T-cell (primary cell): Measurements from ENCODE around the gene VSIG4. TPM values are rescaled to one million over a fixed set of nuclear protein-coding genes. Genes with fewer than 3 reads are reported as not detected.
A peak's percentile ranks its signal among the peaks of the same experiment; 100 is the strongest.

Experiments
- ATAC-seq, 4 experiments: fragments of 200-7000 bp in 3 of 4; fragments of 150-1000 bp in 1 of 4; cut with Tn5 transposase; replicated peaks in 1 of 4; 1 replicate in 3 of 4; 2 replicates in 1 of 4; pipeline ENCODE4 v1.10.0; 2021; ENCODE audit warnings: moderate library complexity in 3 of 4, mild to moderate bottlenecking in 2 of 4, moderate number of reproducible peaks in 1 of 4
- CTCF ChIA-PET, 2 donors: fragments of 300-600 bp; sonication (Branson Sonifier 250); formaldehyde crosslinking; loops; one replicate each; lab custom pipeline; 2022; ENCODE audit warnings: antibody characterized with exemption in 2 of 2; lab: Charles Lee
- POLR2A ChIA-PET, 2 donors: fragments of 300-600 bp; sonication (Branson Sonifier 250); formaldehyde crosslinking; loops; one replicate each; lab custom pipeline; 2022; ENCODE audit warnings: antibody characterized with exemption in 2 of 2; lab: Charles Lee
- DNase-seq, 35 experiments: peaks; one replicate each; pipeline versions ENCODE4 v3.0.0 to v3.0.0-alpha.2; 2013 to 2023
- H3K27ac ChIP-seq: one replicate; pipeline ENCODE4 v1.5.1; 2013; ENCODE audit warnings: low read length
- H3K27me3 ChIP-seq, 2 experiments: replicated peaks in 1 of 2; 1 replicate in 1 of 2; 2 replicates in 1 of 2; pipeline versions ENCODE4 v1.6.1 to v1.7.0; 2013; ENCODE audit warnings: low read length in 1 of 2, mixed read lengths in 1 of 2; ENCODE audit not compliant: control insufficient read depth in 2 of 2, insufficient read depth in 2 of 2; ENCODE audit errors: extremely low read depth in 1 of 2
- H3K36me3 ChIP-seq, 2 donors: 1 replicate in 1 of 2; 2 replicates in 1 of 2; pipeline versions ENCODE4 v1.6.1 to v1.7.0; 2013; ENCODE audit warnings: low read length in 1 of 2; ENCODE audit not compliant: control insufficient read depth in 2 of 2, insufficient read depth in 1 of 2; ENCODE audit errors: extremely low read depth in 1 of 2
- H3K4me1 ChIP-seq, 2 experiments: 1 replicate in 1 of 2; 2 replicates in 1 of 2; pipeline versions ENCODE4 v1.6.1 to v1.7.0; 2013; ENCODE audit warnings: low read length in 2 of 2, mixed read lengths in 1 of 2; ENCODE audit not compliant: insufficient read depth in 2 of 2, control insufficient read depth in 1 of 2; ENCODE audit errors: extremely low read depth in 1 of 2
- H3K4me3 ChIP-seq, 2 donors: 1 replicate in 1 of 2; 2 replicates in 1 of 2; pipeline versions ENCODE4 v1.5.1 to v1.7.0; 2013; ENCODE audit warnings: mild to moderate bottlenecking in 2 of 2, low read length in 1 of 2, moderate library complexity in 1 of 2; ENCODE audit not compliant: control insufficient read depth in 1 of 2; ENCODE audit errors: extremely low read depth in 1 of 2
- H3K9me3 ChIP-seq: 2 replicates; pipeline ENCODE4 v1.7.0; 2013
- H3K27ac Mint-ChIP-seq, 2 donors: one replicate each; pipeline ENCODE4 v1.8.0; 2020 to 2021; ENCODE audit warnings: mild to moderate bottlenecking in 2 of 2, mixed read lengths in 2 of 2
- H3K27me3 Mint-ChIP-seq, 2 donors: one replicate each; pipeline ENCODE4 v1.8.0; 2021 to 2022; ENCODE audit warnings: mixed read lengths in 2 of 2
- H3K36me3 Mint-ChIP-seq: one replicate; pipeline ENCODE4 v1.8.0; 2021; ENCODE audit warnings: mixed read lengths
- H3K4me1 Mint-ChIP-seq, 3 donors: one replicate each; pipeline ENCODE4 v1.8.0; 2020 to 2022; ENCODE audit warnings: mixed read lengths in 3 of 3, mild to moderate bottlenecking in 1 of 3
- H3K4me3 Mint-ChIP-seq, 3 donors: one replicate each; pipeline ENCODE4 v1.8.0; 2020 to 2022; ENCODE audit warnings: mild to moderate bottlenecking in 3 of 3, mixed read lengths in 3 of 3, moderate library complexity in 3 of 3
- H3K9me3 Mint-ChIP-seq, 3 donors: one replicate each; pipeline ENCODE4 v1.8.0; 2020 to 2022; ENCODE audit warnings: mixed read lengths in 3 of 3
- WGBS: methylation state at CpG from one replicate; pipeline ENCODE4 v1.1.5; 2013; ENCODE audit warnings: missing lambda C conversion rate; ENCODE audit not compliant: insufficient coverage; 5-methylcytosine and 5-hydroxymethylcytosine counted together
- total RNA-seq, 35 experiments: library from RNA in 6 of 35; stranded (reverse) in 6 of 35; fragments of 120-200 nt in 1 of 35; gene quantifications; one replicate each; pipeline versions ENCODE4 v1.2.1 to v1.2.4 and lab custom pipeline; 2013 to 2026

VSIG4 gene
- total RNA-seq, 5 donors from 2014 or later (not counting 1 experiment from before 2014, with no cell fraction given): 0.18 to 0.54 (median 0.45) TPM; not detected in 1

- POLR2A ChIA-PET: no interaction called here
- Mint-ChIP-seq H3K9me3 (no peaks in the 10 kb centered on the region), H3K4me1 (peaks cover 3 to 30% (median 5%) of the 10 kb centered on the region in 3 donors), H3K27ac (no peak overlapping the region), H3K27me3 (peaks cover 0 to 6% of the 10 kb centered on the region in 2 donors), H3K36me3 (no peaks in the 10 kb centered on the region), H3K4me3 (no peak overlapping the region)
- no CpG with 5 or more reads among the region's 3 CpGs for WGBS
- CTCF ChIA-PET: no interaction called here
- no peak overlapping the region for H3K4me3 ChIP-seq
- peaks cover 0 to under 1% of the 10 kb centered on the region in 2 experiments for H3K4me1 ChIP-seq
- DNase-seq (no peak), ATAC-seq (no peak)
- no peaks in the 10 kb centered on the region for H3K9me3 ChIP-seq
- H3K27ac ChIP-seq: no peak overlapping the region
- no peaks in the 10 kb centered on the region for H3K36me3 ChIP-seq
- H3K27me3 ChIP-seq: no peaks in the 10 kb centered on the region
Measured at GRCh38 chrX:65994519-65995506, 45.1 kb downstream of the VSIG4 start.

- Mint-ChIP-seq H3K27me3 (peaks cover 0 to 6% of the 10 kb centered on the region in 2 donors), H3K4me3 (no peak overlapping the region), H3K4me1 (peaks cover 0 to 25% (median 3%) of the 10 kb centered on the region in 3 donors), H3K9me3 (no peaks in the 10 kb centered on the region), H3K27ac (no peak overlapping the region), H3K36me3 (no peaks in the 10 kb centered on the region)
- no peaks in the 10 kb centered on the region for H3K9me3 ChIP-seq
- no peak overlapping the region for H3K4me3 ChIP-seq
- no peaks in the 10 kb centered on the region for H3K27me3 ChIP-seq
- POLR2A ChIA-PET: no interaction called here
- no peaks in the 10 kb centered on the region for H3K36me3 ChIP-seq
- WGBS: 100% methylated on average over 1 of the region's 2 CpGs
- H3K4me1 ChIP-seq: no peaks in the 10 kb centered on the region
- ATAC-seq (no peak), DNase-seq (no peak)
- CTCF ChIA-PET: no interaction called here
- no peak overlapping the region for H3K27ac ChIP-seq
Measured at GRCh38 chrX:65993915-65994460, 45.9 kb downstream of the VSIG4 start.

GRCh38 chrX:65993332-65993731, 46.5 kb downstream of the VSIG4 start:
- H3K4me3 ChIP-seq: no peak overlapping the region
- no peak for ATAC-seq
- no peak for DNase-seq
- Mint-ChIP-seq H3K9me3 (no peaks in the 10 kb centered on the region), H3K36me3 (no peaks in the 10 kb centered on the region), H3K4me3 (no peak overlapping the region), H3K4me1 (peaks cover 0 to 21% (median 3%) of the 10 kb centered on the region in 3 donors), H3K27ac (no peak overlapping the region), H3K27me3 (peaks cover 0 to 6% of the 10 kb centered on the region in 2 donors)
- no peaks in the 10 kb centered on the region for H3K9me3 ChIP-seq
- no peaks in the 10 kb centered on the region for H3K27me3 ChIP-seq
- no peaks in the 10 kb centered on the region for H3K4me1 ChIP-seq
- ChIA-PET POLR2A (no interaction called here), CTCF (no interaction called here)
- no CpG with 5 or more reads among the region's 2 CpGs for WGBS
- H3K36me3 ChIP-seq: no peaks in the 10 kb centered on the region
- no peak overlapping the region for H3K27ac ChIP-seq

GRCh38 chrX:65990702-65991101, 49.2 kb downstream of the VSIG4 start:
- Histone ChIP-seq H3K4me1 (peaks cover 14 to 21% of the 10 kb centered on the region in 2 experiments), H3K9me3 (no peaks in the 10 kb centered on the region), H3K27me3 (no peaks in the 10 kb centered on the region), H3K4me3 (no peak overlapping the region), H3K27ac (no peak overlapping the region), H3K36me3 (no peaks in the 10 kb centered on the region)
- no peak overlapping the region for H3K4me3 Mint-ChIP-seq
- ATAC-seq: no peak
- CTCF ChIA-PET: interaction anchor here in 1 of 2 donors (0.6 kb wide), 1 partner anchor 417 kb away, joined by 3 read pairs; no protein-coding TSS in a partner anchor
- no peaks in the 10 kb centered on the region for H3K36me3 Mint-ChIP-seq
- no peaks in the 10 kb centered on the region for H3K9me3 Mint-ChIP-seq
- peaks cover 19 to 42% (median 21%) of the 10 kb centered on the region in 3 donors for H3K4me1 Mint-ChIP-seq
- no peak overlapping the region for H3K27ac Mint-ChIP-seq
- no peak for DNase-seq
- H3K27me3 Mint-ChIP-seq: peaks cover 0 to 6% of the 10 kb centered on the region in 2 donors
- POLR2A ChIA-PET: no interaction called here

GRCh38 chrX:65987811-65988210, 52.1 kb downstream of the VSIG4 start:
- CTCF ChIA-PET: interaction anchor here (0.6 to 1.0 kb wide), 5 partner anchors 49 to 473 kb away, joined by 3 to 6 read pairs (median 3); no protein-coding TSS in a partner anchor
- peaks cover 0 to 6% of the 10 kb centered on the region in 2 donors for H3K27me3 Mint-ChIP-seq
- no peak overlapping the region for H3K4me3 ChIP-seq
- ATAC-seq (no peak), DNase-seq (no peak)
- WGBS: no CpG with 5 or more reads among the region's 3 CpGs
- H3K9me3 Mint-ChIP-seq: no peaks in the 10 kb centered on the region
- H3K27me3 ChIP-seq: no peaks in the 10 kb centered on the region
- H3K36me3 Mint-ChIP-seq: no peaks in the 10 kb centered on the region
- peaks cover 20 to 28% (median 22%) of the 10 kb centered on the region in 3 donors for H3K4me1 Mint-ChIP-seq
- no peaks in the 10 kb centered on the region for H3K36me3 ChIP-seq
- peak overlapping the region in 1 of 2 donors; percentile 66 for H3K27ac Mint-ChIP-seq
- H3K4me3 Mint-ChIP-seq: no peak overlapping the region
- peaks cover 15 to 21% of the 10 kb centered on the region in 2 experiments for H3K4me1 ChIP-seq
- H3K27ac ChIP-seq: no peak overlapping the region
- POLR2A ChIA-PET: interaction anchor here in 1 of 2 donors (0.7 kb wide), 1 partner anchor 33 kb away, joined by 4 read pairs; no protein-coding TSS in a partner anchor
- H3K9me3 ChIP-seq: no peaks in the 10 kb centered on the region

GRCh38 chrX:65985922-65986588, 53.8 kb downstream of the VSIG4 start:
- ATAC-seq (peak; percentile 74 to 93 (median 83)), DNase-seq (peak in 31 of 35 experiments; percentile 2 to 75 (median 24))
- no CpG with 5 or more reads among the region's 5 CpGs for WGBS
- Histone ChIP-seq H3K4me3 (no peak overlapping the region), H3K27me3 (no peaks in the 10 kb centered on the region), H3K36me3 (no peaks in the 10 kb centered on the region), H3K4me1 (peaks cover 15 to 21% of the 10 kb centered on the region in 2 experiments), H3K27ac (peak overlapping the region; percentile 52), H3K9me3 (no peaks in the 10 kb centered on the region)
- H3K27me3 Mint-ChIP-seq: peaks cover 0 to 4% of the 10 kb centered on the region in 2 donors
- ChIA-PET CTCF (interaction anchor here (0.6 to 1.5 kb wide), 8 partner anchors 14 to 405 kb away, joined by 3 to 5 read pairs (median 4); no protein-coding TSS in a partner anchor), POLR2A (no interaction called here)
- H3K27ac Mint-ChIP-seq: peak overlapping the region; percentile 67 to 70
- H3K9me3 Mint-ChIP-seq: no peaks in the 10 kb centered on the region
- no peaks in the 10 kb centered on the region for H3K36me3 Mint-ChIP-seq
- H3K4me3 Mint-ChIP-seq: no peak overlapping the region
- peaks cover 20 to 28% (median 22%) of the 10 kb centered on the region in 3 donors for H3K4me1 Mint-ChIP-seq
